HG02981 (cell line): Measurements from ENCODE around the gene RAB13.

Experiments used
- ATAC-seq: cut with Tn5 transposase; IDR thresholded peaks from one replicate; pipeline ENCODE4 v1.9.1; 2021; ENCODE audit warnings: mild to moderate bottlenecking, moderate library complexity; ENCODE audit not compliant: unreplicated experiment

The RAB13 gene

GRCh38 chr1:153978274-153978909 is 7.7 kb downstream of the RAB13 start:
- ATAC-seq = no peak

GRCh38 chr1:153977250-153978240 is 8.6 kb downstream of the RAB13 start, which contains the start of gene JTB:
JTB (minus strand) TSS chr1:153977674; CDS start chr1:153977252, 422 bp downstream.
- ATAC-seq = peak; percentile 79

DNA sequence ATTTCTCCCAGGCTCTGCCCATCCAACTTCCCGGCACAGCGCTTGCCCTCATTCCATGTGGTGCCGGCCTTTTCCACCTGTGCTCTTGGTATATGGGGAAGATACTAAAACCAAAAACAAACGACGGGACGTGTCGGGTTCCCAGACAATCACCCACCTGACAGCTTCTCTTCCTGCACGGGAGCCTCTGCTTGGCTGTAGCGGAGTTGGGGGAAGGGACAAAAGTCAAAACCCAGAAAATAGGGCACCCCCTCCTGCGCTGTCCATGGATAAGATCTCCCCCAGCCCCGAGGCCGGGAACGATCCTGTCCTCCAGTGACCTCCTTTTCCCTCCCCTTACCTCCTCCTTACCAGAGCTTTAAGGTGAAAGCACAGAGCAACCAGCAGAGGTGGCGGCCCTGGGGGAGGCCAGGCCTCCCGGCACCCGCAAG is 9.3 kb downstream of the RAB13 start:
- ATAC-seq = no peak

- no peak for ATAC-seq
These were observed 12.6 kb downstream of the RAB13 start for GRCh38 chr1:153973525-153973924.

GRCh38 chr1:153973071-153973470 is 13.1 kb downstream of the RAB13 start:
- ATAC-seq = no peak

DNA sequence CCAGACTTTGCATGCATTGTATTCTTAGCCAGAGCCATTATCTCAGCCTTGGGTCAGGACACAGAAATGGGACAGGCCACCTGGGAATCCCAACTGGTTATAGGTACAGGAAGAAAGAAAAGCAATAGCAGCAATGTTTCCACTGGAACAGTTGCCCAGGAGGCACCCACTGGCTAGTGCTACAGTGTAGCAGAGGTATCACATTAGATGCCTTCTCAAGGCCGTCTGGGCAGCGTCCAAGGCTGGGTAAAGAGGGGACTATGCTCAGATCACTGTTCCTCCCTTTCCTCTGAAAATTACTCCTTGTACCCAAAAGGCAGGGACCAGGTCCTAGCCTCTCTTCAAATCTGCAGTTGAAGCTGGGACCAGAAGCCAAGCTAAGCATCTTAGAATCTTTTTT is 15.8 kb downstream of the RAB13 start:
- no peak for ATAC-seq

DNA sequence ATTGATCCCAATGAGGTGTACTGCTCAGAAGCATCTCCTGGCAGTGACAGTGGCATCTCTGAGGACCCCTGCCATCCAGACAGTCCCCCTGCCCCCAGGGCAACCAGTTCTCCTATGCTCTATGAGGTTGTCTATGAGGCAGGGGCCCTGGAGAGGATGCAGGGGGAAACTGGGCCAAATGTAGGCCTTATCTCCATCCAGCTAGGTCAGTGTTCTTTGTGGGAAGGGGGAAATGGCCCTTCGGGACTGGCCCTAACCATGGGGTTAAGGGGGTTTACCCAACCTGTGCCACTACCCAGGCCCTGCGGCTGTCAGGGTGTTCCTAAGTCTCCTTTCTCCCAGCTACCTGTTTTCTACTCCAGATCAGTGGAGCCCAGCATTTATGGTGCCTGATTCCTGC is 17.2 kb downstream of the RAB13 start:
- ATAC-seq = no peak

DNA sequence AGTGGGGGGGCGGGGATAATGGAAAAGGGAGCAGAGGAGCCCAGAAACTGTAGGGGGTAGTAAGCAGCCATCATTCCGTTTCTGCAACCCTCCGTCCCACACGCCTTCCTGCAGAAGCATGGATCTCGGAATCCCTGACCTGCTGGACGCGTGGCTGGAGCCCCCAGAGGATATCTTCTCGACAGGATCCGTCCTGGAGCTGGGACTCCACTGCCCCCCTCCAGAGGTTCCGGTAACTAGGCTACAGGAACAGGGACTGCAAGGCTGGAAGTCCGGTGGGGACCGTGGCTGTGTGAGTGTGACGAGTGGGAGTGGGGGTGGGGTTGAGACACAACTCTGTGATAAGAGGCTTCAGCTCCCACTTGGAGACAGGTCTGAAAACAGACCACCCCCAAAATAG is 17.7 kb downstream of the RAB13 start:
- ATAC-seq = no peak

GRCh38 chr1:153968000-153968363 is 18.2 kb downstream of the RAB13 start:
- ATAC-seq = no peak

- peak; percentile 77 for ATAC-seq
These were observed 18.8 kb downstream of the RAB13 start, which contains the start of gene CREB3L4 for GRCh38 chr1:153967107-153967999. CREB3L4 (plus strand) TSS chr1:153967902; CDS start chr1:153968526, 624 bp downstream.

DNA sequence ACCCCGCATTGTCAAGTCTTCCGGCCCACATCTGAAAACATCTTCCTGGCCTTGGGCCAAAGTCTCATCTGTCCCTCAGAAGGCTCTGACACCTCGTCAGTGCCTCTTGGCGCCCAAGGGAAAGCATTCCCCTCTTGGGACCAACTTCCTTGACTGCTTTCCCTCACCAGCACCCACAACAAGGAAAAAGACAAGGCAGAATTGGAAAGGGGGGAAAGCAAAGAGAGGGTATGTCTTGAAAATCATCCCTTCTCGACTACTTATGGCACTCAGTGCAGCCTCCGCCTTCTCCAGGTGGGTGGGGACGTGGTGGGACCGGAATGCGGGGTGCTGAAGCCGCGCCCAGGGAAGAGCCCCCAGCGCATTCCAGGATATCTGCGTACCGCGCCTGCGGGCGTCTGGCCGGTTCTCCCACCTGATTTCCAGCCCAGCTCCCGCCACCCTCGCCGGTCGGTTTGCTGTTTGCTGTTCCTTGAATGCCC is 22.2 kb downstream of the RAB13 start:
- ATAC-seq = no peak

GRCh38 chr1:153963030-153963849 is 22.9 kb downstream of the RAB13 start, which contains the start of gene SLC39A1:
SLC39A1 (minus strand) TSS chr1:153963537; CDS start chr1:153962715, 822 bp downstream.
- ATAC-seq = peak; percentile 42

GRCh38 chr1:153962088-153963029 is 23.8 kb downstream of the RAB13 start:
- no peak for ATAC-seq

DNA sequence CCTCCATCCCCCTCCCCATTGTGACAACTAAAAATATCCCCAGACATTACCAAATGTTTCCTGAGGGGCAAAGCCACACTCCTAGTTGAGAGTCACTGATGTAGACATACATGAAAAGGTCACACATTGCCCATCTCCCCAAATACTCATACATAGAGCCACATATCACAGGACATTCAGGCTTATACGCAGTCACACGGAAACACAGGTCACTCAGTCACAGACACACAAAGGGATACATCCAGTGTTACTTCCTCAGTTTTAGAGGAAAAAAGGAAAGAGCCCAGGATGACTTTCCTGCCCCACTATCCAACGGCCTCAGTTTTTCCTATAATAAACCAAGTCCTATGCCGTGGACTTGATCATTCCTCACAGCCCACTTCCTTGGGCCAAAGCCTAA is 24.7 kb downstream of the RAB13 start:
- no peak for ATAC-seq

DNA sequence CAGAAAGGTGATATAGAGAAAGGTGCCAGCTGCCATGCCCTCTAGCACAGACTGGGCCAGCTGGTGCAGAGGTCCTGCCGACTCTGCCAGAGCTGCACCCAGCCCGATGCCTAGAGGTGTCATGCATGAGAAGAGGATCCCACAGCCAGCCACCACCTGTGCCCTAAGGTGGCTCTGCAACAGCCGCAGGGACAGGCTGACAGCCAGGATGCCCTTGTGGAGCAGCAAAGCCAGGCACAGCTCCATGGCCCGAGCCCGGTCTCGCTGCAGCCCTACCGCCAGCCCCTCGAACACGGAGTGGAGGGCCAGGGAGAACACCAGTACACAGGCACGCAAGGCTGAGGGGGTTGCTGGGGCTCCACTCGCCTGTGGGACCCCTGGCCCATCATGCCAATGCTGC is 25.9 kb downstream of the RAB13 start:
- no peak for ATAC-seq

GRCh38 chr1:153959454-153959853 is 26.7 kb downstream of the RAB13 start:
- ATAC-seq = no peak

DNA sequence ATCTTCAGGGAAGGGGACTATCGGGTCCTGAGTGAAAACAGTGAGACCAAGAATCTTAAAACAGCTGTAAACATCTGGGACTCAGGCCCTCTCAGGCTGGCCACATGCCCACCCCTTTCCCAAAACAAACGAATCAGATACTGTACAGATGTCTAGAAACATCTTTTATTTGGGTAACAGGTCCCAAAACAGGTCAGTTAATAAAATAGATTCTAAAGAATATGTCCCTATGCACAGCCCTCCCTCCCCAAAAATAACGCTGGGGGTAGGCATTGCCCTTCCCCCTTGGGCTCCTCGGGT is 27.2 kb downstream of the RAB13 start:
- no peak for ATAC-seq

GRCh38 chr1:153958111-153958960 is 27.8 kb downstream of the RAB13 start, which contains the start of gene CRTC2:
CRTC2 (minus strand) TSS chr1:153958612; CDS start chr1:153958497, 115 bp downstream.
- ATAC-seq = peak; percentile 81
